ENCODE measurements around the gene MAP3K3.
A peak's percentile ranks its signal among the peaks of the same experiment; 100 is the strongest.

The MAP3K3 gene

GRCh38 chr17:63622574-63623390 is 565 bp downstream of the MAP3K3 start:
- DNase-seq (ENCODE audit: low read depth in 1 of 2, low spot score in 1 of 2), result peak; percentile 22 to 47

- no peak for DNase-seq (ENCODE audit: low read depth in 1 of 2, low spot score in 1 of 2)
These were observed 1.7 kb downstream of the MAP3K3 start for GRCh38 chr17:63623786-63624530.

- no peak for DNase-seq (ENCODE audit: low read depth in 1 of 2, low spot score in 1 of 2)
These were observed 2.3 kb downstream of the MAP3K3 start for GRCh38 chr17:63624531-63624880.

- no peak for DNase-seq (ENCODE audit: low read depth in 1 of 2, low spot score in 1 of 2)
These were observed 4.4 kb downstream of the MAP3K3 start for GRCh38 chr17:63626551-63627180.

GRCh38 chr17:63629627-63630026 is 7.4 kb downstream of the MAP3K3 start:
- DNase-seq (ENCODE audit: low read depth in 1 of 2, low spot score in 1 of 2), result no peak

- no peak for DNase-seq (ENCODE audit: low read depth in 1 of 2, low spot score in 1 of 2)
These were observed 8.8 kb downstream of the MAP3K3 start for GRCh38 chr17:63631062-63631461.

GRCh38 chr17:63631626-63632025 is 9.4 kb downstream of the MAP3K3 start:
- no peak for DNase-seq (ENCODE audit: low read depth in 1 of 2, low spot score in 1 of 2)

- no peak for DNase-seq (ENCODE audit: low read depth in 1 of 2, low spot score in 1 of 2)
These were observed 11.5 kb downstream of the MAP3K3 start for GRCh38 chr17:63633742-63634141.

- no peak for DNase-seq (ENCODE audit: low read depth in 1 of 2, low spot score in 1 of 2)
These were observed 11.9 kb downstream of the MAP3K3 start for GRCh38 chr17:63634163-63634562.

GRCh38 chr17:63634816-63635215 is 12.6 kb downstream of the MAP3K3 start:
- DNase-seq (ENCODE audit: low read depth in 1 of 2, low spot score in 1 of 2), result no peak

GRCh38 chr17:63635290-63635689 is 13.1 kb downstream of the MAP3K3 start:
- no peak for DNase-seq (ENCODE audit: low read depth in 1 of 2, low spot score in 1 of 2)

- DNase-seq (ENCODE audit: low read depth in 1 of 2, low spot score in 1 of 2), result no peak
These were observed 13.6 kb downstream of the MAP3K3 start for GRCh38 chr17:63635787-63636186.

GRCh38 chr17:63639125-63639524 is 16.9 kb downstream of the MAP3K3 start:
- DNase-seq (ENCODE audit: low read depth in 1 of 2, low spot score in 1 of 2), result no peak

- no peak for DNase-seq (ENCODE audit: low read depth in 1 of 2, low spot score in 1 of 2)
These were observed 17.8 kb downstream of the MAP3K3 start for GRCh38 chr17:63640038-63640437.

- no peak for DNase-seq (ENCODE audit: low read depth in 1 of 2, low spot score in 1 of 2)
These were observed 19.7 kb downstream of the MAP3K3 start for GRCh38 chr17:63641692-63642448.

- DNase-seq (ENCODE audit: low read depth in 1 of 2, low spot score in 1 of 2), result no peak
These were observed 22.6 kb downstream of the MAP3K3 start for GRCh38 chr17:63644846-63645245.

- no peak for DNase-seq (ENCODE audit: low read depth in 1 of 2, low spot score in 1 of 2)
These were observed 23.7 kb downstream of the MAP3K3 start for GRCh38 chr17:63645775-63646487.

- DNase-seq (ENCODE audit: low read depth in 1 of 2, low spot score in 1 of 2), result no peak
These were observed 24.2 kb downstream of the MAP3K3 start for GRCh38 chr17:63646488-63646806.

GRCh38 chr17:63647065-63647725 is 25.0 kb downstream of the MAP3K3 start:
- no peak for DNase-seq (ENCODE audit: low read depth in 1 of 2, low spot score in 1 of 2)

- no peak for DNase-seq (ENCODE audit: low read depth in 1 of 2, low spot score in 1 of 2)
These were observed 25.7 kb downstream of the MAP3K3 start for GRCh38 chr17:63647936-63648335.
